Psoas muscle (tissue), 8 donors: ENCODE measurements around the gene FBXO9. TPM values are rescaled to one million over a fixed set of nuclear protein-coding genes. Genes with fewer than 3 reads are reported as not detected.

ENCODE experiments used
- ATAC-seq, 4 donors: fragments of 200-7000 bp; cut with Tn5 transposase; one replicate each; pipeline ENCODE4 v1.9.1; 2020; ENCODE audit warnings: moderate library complexity in 3 of 4, mild to moderate bottlenecking in 2 of 4
- DNase-seq, 2 donors: peaks; one replicate each; pipeline ENCODE4 v3.0.0-alpha.2; 2020
- H3K27ac ChIP-seq: fragments of 200-600 bp; one replicate; pipeline ENCODE4 v1.8.0; 2022
- H3K27me3 ChIP-seq, 3 donors: fragments of 200-600 bp in 1 of 3; one replicate each; pipeline versions ENCODE4 v1.6.1 to v1.8.0; 2013 to 2022; ENCODE audit warnings: low read length in 2 of 3, mild to moderate bottlenecking in 2 of 3, moderate library complexity in 1 of 3; ENCODE audit not compliant: insufficient read depth in 3 of 3
- H3K36me3 ChIP-seq, 2 donors: fragments of 200-600 bp in 1 of 2; one replicate each; pipeline versions ENCODE4 v1.6.1 to v1.8.0; 2013 to 2022; ENCODE audit warnings: low read depth in 1 of 2, mild to moderate bottlenecking in 1 of 2, moderate library complexity in 1 of 2; ENCODE audit not compliant: insufficient read depth in 1 of 2
- H3K4me1 ChIP-seq: fragments of 200-600 bp; one replicate; pipeline ENCODE4 v1.8.0; 2022
- H3K4me3 ChIP-seq: fragments of 200-600 bp; one replicate; pipeline ENCODE4 v1.8.0; 2022; ENCODE audit warnings: mild to moderate bottlenecking
- H3K9me3 ChIP-seq: fragments of 200-600 bp; one replicate; pipeline ENCODE4 v1.8.0; 2022
- WGBS, 3 donors: extraction: QIAGEN DNeasy Blood & Tissue Kit; methylation state at CpG; one replicate each; pipeline versions ENCODE4 v1.1.6 to v1.1.7; 2013; 5-methylcytosine and 5-hydroxymethylcytosine counted together
- intact Hi-C, 2 donors: fragments of 100-400 bp; cut with DNase I; formaldehyde crosslinking; loops; one replicate each; pipeline versions ENCODE4 v1.11.0 to v1.14.2; 2022
- long read RNA-seq, 2 donors: library from polyadenylated mRNA; unstranded; transcript quantifications; one replicate each; pipeline ENCODE4 v2.0.0, GENCODE V29; 2021
- polyA plus RNA-seq, 3 donors: library from polyadenylated mRNA; stranded (reverse); fragments of 200-250 nt; gene quantifications; one replicate each; pipeline ENCODE4 v1.2.3, GENCODE V29; 2013
- total RNA-seq, 4 donors: library from RNA; stranded (reverse); fragmentation: NEBNext Ultra II Directional in 2 of 4; extraction: Animal tissue kit (Norgen Biotek cat#: 25700) in 2 of 4; gene quantifications; one replicate each; pipeline versions ENCODE4 v1.2.1 to v1.2.4, GENCODE V29; 2021 to 2023
- TF ChIP-seq, protein P1 (sequence below): fragments of 200-600 bp; IDR thresholded peaks from one replicate; pipeline ENCODE4 v1.8.0; 2022; ENCODE audit warnings: antibody characterized with exemption
- donor health status: healthy with polysubstance abuse.
- donor health status: DM: no; HTN: no; CAD: no; lungs with moderate emphysema.
- donor health status: Bipolar disorder and iron deficiency.
- donor health status: healthy.
- donor health status: DM: yes; HTN: yes; CAD: no.
- donor health status: DM: no; HTN: no; CAD: no.
- donor health status: DM: no; HTN: no; CAD: no.
- donor health status: DM: yes; HTN: yes; CAD: no.

The FBXO9 gene
- total RNA-seq = 10 to 100 TPM; 34.6 to 74.2 (median 46.0) TPM
- 10 to 100 TPM; 23.2 to 49.8 (median 29.8) TPM for polyA plus RNA-seq
- long read RNA-seq, donor 1, transcript FBXO9-202 (13 exons, 3,418 nt) = major isoform, 22 of 31 reads
- long read RNA-seq, donor 1, partial matches to known transcripts = 4 of 31 reads
- long read RNA-seq, donor 1, other reads (novel, unspliced or antisense) = 5 of 31 reads
- long read RNA-seq, donor 2, transcript FBXO9-202 (13 exons, 3,418 nt) = major isoform, 83 of 117 reads
- long read RNA-seq, donor 2, partial matches to known transcripts = 8 of 117 reads
- long read RNA-seq, donor 2, other reads (novel, unspliced or antisense) = 26 of 117 reads

GRCh38 chr6:53065266-53066076, at the start of gene FBXO9:
Gene FBXO9 (plus strand): TSS chr6:53065404. CDS start chr6:53065790, 386 bp downstream.
- TF ChIP-seq, protein P1, sequence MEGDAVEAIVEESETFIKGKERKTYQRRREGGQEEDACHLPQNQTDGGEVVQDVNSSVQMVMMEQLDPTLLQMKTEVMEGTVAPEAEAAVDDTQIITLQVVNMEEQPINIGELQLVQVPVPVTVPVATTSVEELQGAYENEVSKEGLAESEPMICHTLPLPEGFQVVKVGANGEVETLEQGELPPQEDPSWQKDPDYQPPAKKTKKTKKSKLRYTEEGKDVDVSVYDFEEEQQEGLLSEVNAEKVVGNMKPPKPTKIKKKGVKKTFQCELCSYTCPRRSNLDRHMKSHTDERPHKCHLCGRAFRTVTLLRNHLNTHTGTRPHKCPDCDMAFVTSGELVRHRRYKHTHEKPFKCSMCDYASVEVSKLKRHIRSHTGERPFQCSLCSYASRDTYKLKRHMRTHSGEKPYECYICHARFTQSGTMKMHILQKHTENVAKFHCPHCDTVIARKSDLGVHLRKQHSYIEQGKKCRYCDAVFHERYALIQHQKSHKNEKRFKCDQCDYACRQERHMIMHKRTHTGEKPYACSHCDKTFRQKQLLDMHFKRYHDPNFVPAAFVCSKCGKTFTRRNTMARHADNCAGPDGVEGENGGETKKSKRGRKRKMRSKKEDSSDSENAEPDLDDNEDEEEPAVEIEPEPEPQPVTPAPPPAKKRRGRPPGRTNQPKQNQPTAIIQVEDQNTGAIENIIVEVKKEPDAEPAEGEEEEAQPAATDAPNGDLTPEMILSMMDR = no peak
- H3K27me3 ChIP-seq = no peaks in the 10 kb centered on the region
- peaks cover 32% of the 10 kb centered on the region for H3K4me1 ChIP-seq
- ATAC-seq (peak; percentile 74 to 83 (median 78)), DNase-seq (peak; percentile 74 to 88)
- intact Hi-C loops = no loop called here
- 1% methylated on average over 62 to 78 of the region's 78 CpGs for WGBS, 3 donors
- H3K27ac ChIP-seq = peak within 1 kb of the TSS; percentile 94
- no peaks in the 10 kb centered on the region for H3K9me3 ChIP-seq
- peaks cover 0 to 18% of the 10 kb centered on the region in 2 donors for H3K36me3 ChIP-seq
- H3K4me3 ChIP-seq = peak within 1 kb of the TSS; percentile 94

- no peak overlapping the region for H3K4me3 ChIP-seq
- intact Hi-C loops = no loop called here
- DNase-seq = no peak
These were observed 49.7 kb upstream of the FBXO9 start for GRCh38 chr6:53015486-53015885.

DNA sequence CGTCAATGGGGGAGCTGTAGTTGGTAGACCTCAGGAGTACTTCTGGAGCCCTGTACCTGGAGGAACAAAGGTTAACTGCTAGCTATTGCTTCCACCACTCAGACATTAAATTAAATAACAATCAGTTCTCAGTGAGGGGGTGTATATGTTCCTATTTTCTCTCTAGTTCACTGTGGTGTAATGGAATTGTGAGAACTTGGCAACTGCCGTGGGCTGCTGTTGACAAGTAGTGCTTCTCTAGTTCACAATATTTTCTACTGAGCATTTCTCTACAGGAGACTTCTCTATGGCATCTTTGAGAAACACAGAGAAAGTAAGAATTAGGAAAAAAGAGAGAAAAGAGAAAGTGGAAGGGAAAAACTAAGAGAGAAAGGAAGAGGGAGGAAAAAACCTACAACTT, 46.8 kb upstream of the FBXO9 start:
- H3K36me3 ChIP-seq = peaks cover 19 to 76% of the 10 kb centered on the region in 2 donors
- intact Hi-C loops = no loop called here
- 91 to 97% (median 95%) methylated on average over 2 of the region's 2 CpGs for WGBS, 3 donors

More at GRCh38 chr6:53015486-53015885, 49.7 kb upstream of the FBXO9 start:
- H3K27me3 ChIP-seq = no peaks in the 10 kb centered on the region
- peaks cover 19 to 98% of the 10 kb centered on the region in 2 donors for H3K36me3 ChIP-seq
- WGBS, 3 donors = 97 to 99% (median 98%) methylated on average over 1 of the region's 1 CpG
- H3K4me1 ChIP-seq = no peaks in the 10 kb centered on the region
- TF ChIP-seq, protein P1 = no peak
- no peak overlapping the region for H3K27ac ChIP-seq
- no peak for ATAC-seq
- H3K9me3 ChIP-seq = no peaks in the 10 kb centered on the region

DNA sequence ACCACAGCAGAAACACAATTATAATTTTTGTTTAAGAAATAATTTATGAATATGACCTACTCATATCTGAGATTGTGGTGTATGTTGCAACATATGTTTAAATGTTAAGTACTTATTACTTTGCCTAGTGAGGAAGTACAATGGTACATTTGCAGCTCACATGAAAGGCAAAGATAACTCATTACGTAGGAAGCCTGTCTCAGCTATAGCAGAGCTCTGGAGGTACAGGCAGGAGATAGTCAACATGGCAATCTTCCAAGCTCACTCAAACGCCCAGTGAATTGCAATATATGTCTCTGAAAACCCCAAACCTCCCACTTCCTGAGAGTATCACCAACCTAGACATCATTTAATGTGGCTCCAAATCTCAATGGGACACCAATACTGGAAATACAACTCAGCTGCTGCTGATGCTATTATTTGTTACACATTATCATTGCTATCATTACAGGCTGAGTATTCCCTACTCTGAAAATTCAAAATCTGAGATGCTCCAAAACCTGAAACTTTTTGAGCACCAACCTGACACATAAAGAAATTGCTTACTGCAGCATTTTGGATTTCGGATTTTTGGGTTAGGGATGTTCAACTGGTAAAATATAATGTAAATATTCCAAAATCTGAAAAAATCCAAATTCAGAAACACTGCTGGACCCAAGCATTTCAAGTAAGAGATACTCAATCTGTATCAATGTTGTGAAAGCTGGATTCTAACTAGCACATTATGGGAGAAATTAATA, 45.0 kb upstream of the FBXO9 start:
- WGBS, 3 donors = 77 to 81% (median 81%) methylated on average over 3 of the region's 3 CpGs
- intact Hi-C loops = no loop called here

More for the DNA sequence above, 46.8 kb upstream of the FBXO9 start:
- TF ChIP-seq, protein P1 = no peak
- H3K9me3 ChIP-seq = no peaks in the 10 kb centered on the region
- no peaks in the 10 kb centered on the region for H3K27me3 ChIP-seq
- DNase-seq = no peak
- ATAC-seq = no peak
- no peak overlapping the region for H3K27ac ChIP-seq
- H3K4me3 ChIP-seq = no peak overlapping the region
- no peaks in the 10 kb centered on the region for H3K4me1 ChIP-seq

More for the DNA sequence above, 45.0 kb upstream of the FBXO9 start:
- H3K27me3 ChIP-seq = no peaks in the 10 kb centered on the region
- H3K36me3 ChIP-seq = peaks cover 15 to 71% of the 10 kb centered on the region in 2 donors
- no peaks in the 10 kb centered on the region for H3K9me3 ChIP-seq
- ATAC-seq (no peak), DNase-seq (no peak)
- TF ChIP-seq, protein P1 = no peak
- H3K27ac ChIP-seq = no peak overlapping the region
- no peaks in the 10 kb centered on the region for H3K4me1 ChIP-seq
- H3K4me3 ChIP-seq = no peak overlapping the region
